NB4 (cell line): Measurements from ENCODE around the gene SRSF3.
A peak's percentile ranks its signal among the peaks of the same experiment; 100 is the strongest.

ENCODE experiments used
- DNase-seq: peaks from one replicate; pipeline ENCODE4 v3.0.0; 2010; ENCODE audit warnings: low read depth
- H3K4me3 ChIP-seq: one replicate; pipeline ENCODE4 v1.5.1; 2011; ENCODE audit warnings: mild to moderate bottlenecking, low read depth, low read length, moderate library complexity
- CTCF ChIP-seq: IDR thresholded peaks from one replicate; pipeline ENCODE4 v1.5.1; 2012; ENCODE audit warnings: low read depth, low read length
- MAX ChIP-seq: IDR thresholded peaks from 2 replicates; pipeline ENCODE4 v1.6.1; 2011; ENCODE audit warnings: low read depth, low read length
- MYC ChIP-seq: IDR thresholded peaks from 2 replicates; pipeline ENCODE4 v1.6.1; 2011; ENCODE audit warnings: low read depth, low read length
- POLR2A ChIP-seq: IDR thresholded peaks from 2 replicates; pipeline ENCODE4 v1.6.1; 2011; ENCODE audit warnings: mild to moderate bottlenecking; ENCODE audit not compliant: insufficient read length; ENCODE audit errors: extremely low read depth

Gene SRSF3

GRCh38 chr6:36618366-36619355 is 24.5 kb downstream of the SRSF3 start:
- H3K4me3 ChIP-seq: no peak overlapping the region
- 0 out of 2 replicates have a peak, but pooled peaks have one; percentile 36 for TF ChIP-seq MYC
- no peak for TF ChIP-seq MAX
- DNase-seq: peak; percentile 81

DNA sequence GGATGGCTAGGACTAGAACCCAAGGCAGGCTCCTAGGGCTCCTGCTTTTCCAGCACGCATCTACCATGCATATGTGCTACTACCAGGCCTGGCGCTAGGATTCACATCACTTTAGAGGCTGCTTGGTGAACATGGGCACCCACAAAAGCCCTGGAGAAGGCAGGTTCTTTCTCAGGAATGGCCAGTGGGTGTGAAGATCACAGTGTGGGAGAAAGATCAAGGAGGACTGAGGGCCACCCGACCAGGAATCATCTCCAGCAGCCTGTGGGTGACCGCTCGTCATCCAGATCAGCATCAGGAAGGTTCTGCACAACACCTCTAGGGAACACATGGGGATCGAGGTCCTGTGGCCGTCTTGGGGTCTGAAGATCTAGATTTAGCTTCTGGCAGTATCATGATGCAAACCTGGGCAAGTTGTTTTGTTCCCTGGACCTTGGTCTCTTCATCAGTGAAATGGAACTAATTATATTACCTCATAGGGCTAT is 27.3 kb downstream of the SRSF3 start:
- TF ChIP-seq MYC (no peak), POLR2A (no peak), CTCF (no peak), MAX (no peak)
- no peak overlapping the region for H3K4me3 ChIP-seq
- no peak for DNase-seq

DNA sequence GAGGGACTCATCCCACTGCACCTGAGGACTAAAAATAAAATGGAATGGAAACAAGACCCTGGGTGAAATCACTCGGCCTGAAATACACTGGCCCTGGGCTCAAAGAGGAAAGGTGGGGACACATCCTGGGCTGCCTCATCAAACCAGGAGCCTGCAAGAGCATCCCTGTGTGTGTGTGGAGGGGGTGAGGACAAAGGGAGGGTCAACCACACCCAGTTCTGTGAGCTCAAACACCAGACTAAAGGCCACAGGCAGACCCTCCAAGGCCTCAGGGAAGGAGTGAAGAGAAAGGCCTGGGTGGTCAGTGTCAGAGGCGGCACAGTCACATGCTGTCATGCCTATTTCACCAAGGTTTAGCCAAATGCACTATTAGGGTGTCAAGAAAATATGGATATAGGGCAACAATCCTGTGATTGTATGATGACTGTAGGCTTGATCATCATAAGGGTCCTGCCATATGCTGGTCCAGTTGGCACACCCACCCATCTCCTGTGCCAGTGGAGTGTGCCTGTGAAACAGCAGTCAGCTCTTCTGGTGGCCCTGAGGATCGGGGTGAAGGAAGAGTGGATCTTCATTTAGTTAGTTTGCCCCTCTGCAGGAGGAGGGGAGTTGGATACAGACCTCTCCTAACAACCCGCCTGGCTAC is 28.9 kb downstream of the SRSF3 start:
- H3K4me3 ChIP-seq: no peak overlapping the region
- TF ChIP-seq CTCF: no peak
- TF ChIP-seq MAX: no peak
- no peak for TF ChIP-seq MYC
- TF ChIP-seq POLR2A: no peak
- no peak for DNase-seq

DNA sequence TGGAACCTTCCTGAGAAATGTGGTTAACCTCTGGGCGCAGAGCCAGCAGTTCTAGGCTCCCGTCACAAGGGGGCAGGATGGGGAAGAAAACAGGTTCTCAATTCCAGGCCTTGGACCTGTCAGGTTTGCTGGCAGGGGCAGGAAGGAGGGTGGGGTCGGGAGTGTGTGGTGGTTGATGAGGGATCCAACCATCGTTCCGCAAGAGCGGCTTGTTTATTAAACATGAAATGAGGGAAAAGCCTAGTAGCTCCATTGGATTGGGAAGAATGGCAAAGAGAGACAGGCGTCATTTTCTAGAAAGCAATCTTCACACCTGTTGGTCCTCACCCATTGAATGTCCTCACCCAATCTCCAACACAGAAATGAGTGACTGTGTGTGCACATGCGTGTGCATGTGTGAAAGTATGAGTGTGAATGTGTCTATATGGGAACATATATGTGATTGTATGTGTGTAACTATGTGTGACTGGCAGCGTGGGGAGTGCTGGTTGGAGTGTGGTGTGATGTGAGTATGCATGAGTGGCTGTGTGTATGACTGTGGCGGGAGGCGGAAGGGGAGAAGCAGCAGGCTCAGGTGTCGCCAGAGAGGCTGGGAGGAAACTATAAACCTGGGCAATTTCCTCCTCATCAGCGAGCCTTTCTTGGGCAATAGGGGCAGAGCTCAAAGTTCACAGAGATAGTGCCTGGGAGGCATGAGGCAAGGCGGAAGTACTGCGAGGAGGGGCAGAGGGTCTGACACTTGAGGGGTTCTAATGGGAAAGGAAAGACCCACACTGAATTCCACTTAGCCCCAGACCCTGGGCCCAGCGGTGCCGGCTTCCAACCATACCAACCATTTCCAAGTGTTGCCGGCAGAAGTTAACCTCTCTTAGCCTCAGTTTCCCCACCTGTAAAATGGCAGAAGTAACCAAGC is 29.6 kb downstream of the SRSF3 start:
- no peak overlapping the region for H3K4me3 ChIP-seq

More for the DNA sequence above, 29.6 kb downstream of the SRSF3 start:
- DNase-seq: peak; percentile 83
- 0 out of 2 replicates have a peak, but pooled peaks have one; percentile 23 for TF ChIP-seq MAX
- TF ChIP-seq POLR2A: no peak
- peak; percentile 94 for TF ChIP-seq CTCF
- TF ChIP-seq MYC: no peak
